Stomach (tissue), 4 donors: ENCODE data around the gene SIK3.

ENCODE experiments used
- CTCF ChIP-seq, 7 experiments: fragments of 450-650 bp in 4 of 7; fragments of 200-600 bp in 3 of 7; sonication (generic) in 3 of 7; IDR thresholded peaks; one replicate each; pipeline ENCODE4 v1.5.1; 2016 to 2019; ENCODE audit warnings: antibody characterized with exemption in 7 of 7, control low read depth in 2 of 7, mild to moderate bottlenecking in 1 of 7
- POLR2A ChIP-seq, 4 donors: fragments of 450-650 bp; IDR thresholded peaks; one replicate each; pipeline ENCODE4 v1.6.1; 2016; ENCODE audit warnings: antibody characterized with exemption in 4 of 4, control low read depth in 2 of 4, mild to moderate bottlenecking in 1 of 4, moderate library complexity in 1 of 4
- POLR2AphosphoS5 ChIP-seq, 3 donors: sonication (generic); formaldehyde crosslinking; IDR thresholded peaks; one replicate each; pipeline ENCODE4 v1.6.1; 2016; ENCODE audit warnings: antibody characterized with exemption in 3 of 3

- TF ChIP-seq POLR2AphosphoS5 (IDR thresholded peaks at IDR 0.05) (no peak), CTCF (IDR thresholded peaks at IDR 0.05) (no peak), POLR2A (IDR thresholded peaks at IDR 0.05) (no peak)
These were observed 223.0 kb downstream of the SIK3 start for GRCh38 chr11:116875194-116875593.
